ENCODE results near the gene URGCP. TPM values are rescaled to one million over a fixed set of nuclear protein-coding genes. Genes with fewer than 3 reads are reported as not detected.

URGCP gene
- polyA plus RNA-seq, 1 of the 3 experiments (the other 2 are of a cell fraction), result 22.9 TPM

DNA sequence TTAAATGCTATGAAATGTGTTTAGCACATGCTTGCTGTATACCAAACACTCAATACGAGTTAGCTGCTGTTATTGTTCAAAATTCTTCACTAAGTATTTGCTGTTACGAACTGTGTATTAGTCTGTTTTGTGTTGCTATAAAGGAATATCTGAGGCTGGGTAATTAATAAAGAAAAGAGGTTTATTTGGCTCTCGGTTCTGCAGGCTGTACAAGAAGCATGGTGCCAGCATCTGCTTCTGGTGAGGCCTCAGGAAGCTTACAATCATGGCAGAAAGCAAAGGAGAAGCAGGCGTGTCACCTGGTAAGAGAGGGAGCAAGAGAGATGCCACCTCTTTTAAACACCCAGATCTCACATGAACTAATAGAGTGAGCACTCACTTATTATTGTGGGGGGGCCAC lies 21.4 kb upstream of the URGCP start:
- Histone ChIP-seq H3F3A (replicated peaks; ENCODE audit: insufficient read depth) (peaks cover 15% of the 10 kb centered on the region), H3K9ac (no peak overlapping the region), H3K9me3 (no peaks in the 10 kb centered on the region), H3K4me2 (no peak overlapping the region), H3K9me2 (no peaks in the 10 kb centered on the region), H3K4me1 (ENCODE audit: control insufficient read depth in 1 of 2, insufficient read depth in 2 of 2, low read depth in 1 of 2, low read length in 1 of 2) (peaks cover 0 to 25% of the 10 kb centered on the region in 2 experiments; a peak in 1 of 4 replicates), H4K20me1 (ENCODE audit: insufficient read depth) (no peaks in the 10 kb centered on the region), H3K79me2 (ENCODE audit: insufficient read depth) (no peaks in the 10 kb centered on the region), H3K4me3 (ENCODE audit: low read depth in 2 of 2, low read length in 1 of 2) (no peak overlapping the region), H3K36me3 (replicated peaks in 1 of 2; ENCODE audit: control insufficient read depth in 1 of 2, insufficient read depth in 2 of 2, low read length in 1 of 2) (no peaks in the 10 kb centered on the region), H2AFZ (ENCODE audit: low read depth) (no peak overlapping the region), H3K27ac (ENCODE audit: low read depth in 2 of 2, low read length in 1 of 2) (no peak overlapping the region), H3K27me3 (ENCODE audit: insufficient read depth) (no peaks in the 10 kb centered on the region)
- no peak for DNase-seq
- WGBS (ENCODE audit: low lambda C conversion rate), result 88% methylated on average over 4 of the region's 4 CpGs
- CTCF ChIA-PET, result interaction anchor here (1.1 kb wide), 1 partner anchor 27 kb away, joined by 3 read pairs; no protein-coding TSS in a partner anchor
- POLR2A ChIA-PET, result no interaction called here
- TF ChIP-seq EZH2phosphoT487 (IDR thresholded peaks at IDR 0.05; ENCODE audit: borderline replicate concordance, low read depth) (no peak), RFX5 (IDR thresholded peaks at IDR 0.05; ENCODE audit: low read length) (no peak), JUND (IDR thresholded peaks at IDR 0.05) (no peak), EP300 (IDR thresholded peaks at IDR 0.05; ENCODE audit: borderline replicate concordance in 1 of 2, low read depth in 1 of 2, low read length in 1 of 2) (no peak), GABPA (IDR thresholded peaks at IDR 0.05; ENCODE audit: low read depth) (no peak), TAF1 (IDR thresholded peaks at IDR 0.05; ENCODE audit: borderline replicate concordance, low read depth, low read length) (no peak)
- TF ChIP-seq, protein P1, sequence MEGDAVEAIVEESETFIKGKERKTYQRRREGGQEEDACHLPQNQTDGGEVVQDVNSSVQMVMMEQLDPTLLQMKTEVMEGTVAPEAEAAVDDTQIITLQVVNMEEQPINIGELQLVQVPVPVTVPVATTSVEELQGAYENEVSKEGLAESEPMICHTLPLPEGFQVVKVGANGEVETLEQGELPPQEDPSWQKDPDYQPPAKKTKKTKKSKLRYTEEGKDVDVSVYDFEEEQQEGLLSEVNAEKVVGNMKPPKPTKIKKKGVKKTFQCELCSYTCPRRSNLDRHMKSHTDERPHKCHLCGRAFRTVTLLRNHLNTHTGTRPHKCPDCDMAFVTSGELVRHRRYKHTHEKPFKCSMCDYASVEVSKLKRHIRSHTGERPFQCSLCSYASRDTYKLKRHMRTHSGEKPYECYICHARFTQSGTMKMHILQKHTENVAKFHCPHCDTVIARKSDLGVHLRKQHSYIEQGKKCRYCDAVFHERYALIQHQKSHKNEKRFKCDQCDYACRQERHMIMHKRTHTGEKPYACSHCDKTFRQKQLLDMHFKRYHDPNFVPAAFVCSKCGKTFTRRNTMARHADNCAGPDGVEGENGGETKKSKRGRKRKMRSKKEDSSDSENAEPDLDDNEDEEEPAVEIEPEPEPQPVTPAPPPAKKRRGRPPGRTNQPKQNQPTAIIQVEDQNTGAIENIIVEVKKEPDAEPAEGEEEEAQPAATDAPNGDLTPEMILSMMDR (IDR thresholded peaks at IDR 0.05), result no peak
- TF ChIP-seq, protein P2, sequence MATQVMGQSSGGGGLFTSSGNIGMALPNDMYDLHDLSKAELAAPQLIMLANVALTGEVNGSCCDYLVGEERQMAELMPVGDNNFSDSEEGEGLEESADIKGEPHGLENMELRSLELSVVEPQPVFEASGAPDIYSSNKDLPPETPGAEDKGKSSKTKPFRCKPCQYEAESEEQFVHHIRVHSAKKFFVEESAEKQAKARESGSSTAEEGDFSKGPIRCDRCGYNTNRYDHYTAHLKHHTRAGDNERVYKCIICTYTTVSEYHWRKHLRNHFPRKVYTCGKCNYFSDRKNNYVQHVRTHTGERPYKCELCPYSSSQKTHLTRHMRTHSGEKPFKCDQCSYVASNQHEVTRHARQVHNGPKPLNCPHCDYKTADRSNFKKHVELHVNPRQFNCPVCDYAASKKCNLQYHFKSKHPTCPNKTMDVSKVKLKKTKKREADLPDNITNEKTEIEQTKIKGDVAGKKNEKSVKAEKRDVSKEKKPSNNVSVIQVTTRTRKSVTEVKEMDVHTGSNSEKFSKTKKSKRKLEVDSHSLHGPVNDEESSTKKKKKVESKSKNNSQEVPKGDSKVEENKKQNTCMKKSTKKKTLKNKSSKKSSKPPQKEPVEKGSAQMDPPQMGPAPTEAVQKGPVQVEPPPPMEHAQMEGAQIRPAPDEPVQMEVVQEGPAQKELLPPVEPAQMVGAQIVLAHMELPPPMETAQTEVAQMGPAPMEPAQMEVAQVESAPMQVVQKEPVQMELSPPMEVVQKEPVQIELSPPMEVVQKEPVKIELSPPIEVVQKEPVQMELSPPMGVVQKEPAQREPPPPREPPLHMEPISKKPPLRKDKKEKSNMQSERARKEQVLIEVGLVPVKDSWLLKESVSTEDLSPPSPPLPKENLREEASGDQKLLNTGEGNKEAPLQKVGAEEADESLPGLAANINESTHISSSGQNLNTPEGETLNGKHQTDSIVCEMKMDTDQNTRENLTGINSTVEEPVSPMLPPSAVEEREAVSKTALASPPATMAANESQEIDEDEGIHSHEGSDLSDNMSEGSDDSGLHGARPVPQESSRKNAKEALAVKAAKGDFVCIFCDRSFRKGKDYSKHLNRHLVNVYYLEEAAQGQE (IDR thresholded peaks at IDR 0.05; ENCODE audit: low read depth, low read length), result no peak
- TF ChIP-seq, protein P3, sequence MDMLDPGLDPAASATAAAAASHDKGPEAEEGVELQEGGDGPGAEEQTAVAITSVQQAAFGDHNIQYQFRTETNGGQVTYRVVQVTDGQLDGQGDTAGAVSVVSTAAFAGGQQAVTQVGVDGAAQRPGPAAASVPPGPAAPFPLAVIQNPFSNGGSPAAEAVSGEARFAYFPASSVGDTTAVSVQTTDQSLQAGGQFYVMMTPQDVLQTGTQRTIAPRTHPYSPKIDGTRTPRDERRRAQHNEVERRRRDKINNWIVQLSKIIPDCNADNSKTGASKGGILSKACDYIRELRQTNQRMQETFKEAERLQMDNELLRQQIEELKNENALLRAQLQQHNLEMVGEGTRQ (IDR thresholded peaks at IDR 0.05; ENCODE audit: borderline replicate concordance, low read depth, low read length), result no peak
- TF ChIP-seq, protein P4, sequence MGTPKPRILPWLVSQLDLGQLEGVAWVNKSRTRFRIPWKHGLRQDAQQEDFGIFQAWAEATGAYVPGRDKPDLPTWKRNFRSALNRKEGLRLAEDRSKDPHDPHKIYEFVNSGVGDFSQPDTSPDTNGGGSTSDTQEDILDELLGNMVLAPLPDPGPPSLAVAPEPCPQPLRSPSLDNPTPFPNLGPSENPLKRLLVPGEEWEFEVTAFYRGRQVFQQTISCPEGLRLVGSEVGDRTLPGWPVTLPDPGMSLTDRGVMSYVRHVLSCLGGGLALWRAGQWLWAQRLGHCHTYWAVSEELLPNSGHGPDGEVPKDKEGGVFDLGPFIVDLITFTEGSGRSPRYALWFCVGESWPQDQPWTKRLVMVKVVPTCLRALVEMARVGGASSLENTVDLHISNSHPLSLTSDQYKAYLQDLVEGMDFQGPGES (IDR thresholded peaks at IDR 0.05; ENCODE audit: low read depth, low read length), result no peak

Data from SK-N-SH (cell line).